PFSK-1 (cell line): ENCODE measurements around the gene C16orf78.

Source experiments
- TAF1 ChIP-seq: IDR thresholded peaks from 2 replicates; pipeline ENCODE4 v1.6.1; 2012; ENCODE audit warnings: low read length, control low read depth, borderline replicate concordance; ENCODE audit not compliant: insufficient read depth
- TF ChIP-seq, protein P1 (sequence below), 2 experiments: IDR thresholded peaks; 2 replicates each; pipeline versions ENCODE4 v1.6.1 to v1.8.0; 2011 to 2012; ENCODE audit warnings: low read depth in 2 of 2, low read length in 2 of 2, control low read depth in 1 of 2, inconsistent platforms in 1 of 2, mild to moderate bottlenecking in 1 of 2, moderate library complexity in 1 of 2; ENCODE audit not compliant: insufficient read depth in 1 of 2

DNA sequence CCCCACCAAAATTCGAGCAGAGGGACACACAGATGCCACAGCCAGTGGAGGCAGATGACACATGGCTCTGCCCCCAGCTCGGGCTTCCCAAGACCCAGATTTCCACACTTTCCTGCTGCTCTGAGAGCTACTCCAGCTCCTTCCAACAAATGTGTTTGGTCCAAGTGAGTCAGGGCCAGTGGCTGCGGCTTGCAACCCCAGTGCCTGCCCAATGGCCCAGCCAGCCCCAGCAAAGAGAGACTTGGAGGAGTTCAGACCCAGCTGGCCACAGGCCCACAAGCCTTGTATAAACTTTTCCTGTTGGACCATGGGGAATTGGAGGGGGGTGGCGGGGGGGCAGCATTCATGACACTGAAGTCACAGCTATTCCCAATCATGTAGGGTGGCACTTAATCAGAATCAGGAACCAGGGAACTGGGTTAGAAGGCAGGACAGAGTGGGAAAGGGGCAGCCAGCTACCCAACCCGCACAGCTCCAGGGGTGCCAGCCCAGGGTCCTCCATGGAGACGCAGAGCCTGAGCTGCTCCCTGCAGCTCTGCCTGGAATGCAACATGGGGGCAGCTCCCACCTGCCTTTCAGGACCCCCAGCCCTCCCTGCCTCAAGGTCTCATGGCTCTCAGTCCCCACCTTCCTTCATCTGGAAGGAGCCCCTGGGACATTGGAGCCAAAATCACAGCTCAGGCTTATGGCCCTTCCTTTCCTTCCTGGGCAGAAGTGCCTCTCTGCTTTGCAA, 17.5 kb upstream of the C16orf78 start:
- no peak for TF ChIP-seq TAF1
- TF ChIP-seq, protein P1, sequence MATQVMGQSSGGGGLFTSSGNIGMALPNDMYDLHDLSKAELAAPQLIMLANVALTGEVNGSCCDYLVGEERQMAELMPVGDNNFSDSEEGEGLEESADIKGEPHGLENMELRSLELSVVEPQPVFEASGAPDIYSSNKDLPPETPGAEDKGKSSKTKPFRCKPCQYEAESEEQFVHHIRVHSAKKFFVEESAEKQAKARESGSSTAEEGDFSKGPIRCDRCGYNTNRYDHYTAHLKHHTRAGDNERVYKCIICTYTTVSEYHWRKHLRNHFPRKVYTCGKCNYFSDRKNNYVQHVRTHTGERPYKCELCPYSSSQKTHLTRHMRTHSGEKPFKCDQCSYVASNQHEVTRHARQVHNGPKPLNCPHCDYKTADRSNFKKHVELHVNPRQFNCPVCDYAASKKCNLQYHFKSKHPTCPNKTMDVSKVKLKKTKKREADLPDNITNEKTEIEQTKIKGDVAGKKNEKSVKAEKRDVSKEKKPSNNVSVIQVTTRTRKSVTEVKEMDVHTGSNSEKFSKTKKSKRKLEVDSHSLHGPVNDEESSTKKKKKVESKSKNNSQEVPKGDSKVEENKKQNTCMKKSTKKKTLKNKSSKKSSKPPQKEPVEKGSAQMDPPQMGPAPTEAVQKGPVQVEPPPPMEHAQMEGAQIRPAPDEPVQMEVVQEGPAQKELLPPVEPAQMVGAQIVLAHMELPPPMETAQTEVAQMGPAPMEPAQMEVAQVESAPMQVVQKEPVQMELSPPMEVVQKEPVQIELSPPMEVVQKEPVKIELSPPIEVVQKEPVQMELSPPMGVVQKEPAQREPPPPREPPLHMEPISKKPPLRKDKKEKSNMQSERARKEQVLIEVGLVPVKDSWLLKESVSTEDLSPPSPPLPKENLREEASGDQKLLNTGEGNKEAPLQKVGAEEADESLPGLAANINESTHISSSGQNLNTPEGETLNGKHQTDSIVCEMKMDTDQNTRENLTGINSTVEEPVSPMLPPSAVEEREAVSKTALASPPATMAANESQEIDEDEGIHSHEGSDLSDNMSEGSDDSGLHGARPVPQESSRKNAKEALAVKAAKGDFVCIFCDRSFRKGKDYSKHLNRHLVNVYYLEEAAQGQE (IDR thresholded peaks at IDR 0.05; ENCODE audit: insufficient read depth in 1 of 2, low read depth in 2 of 2, low read length in 2 of 2) = no peak
